Measurements from ENCODE around the gene RHEBL1. TPM values are rescaled to one million over a fixed set of nuclear protein-coding genes. Genes with fewer than 3 reads are reported as not detected.

RHEBL1 gene
- total RNA-seq, 1 experiment from 2014 or later = 2.9 TPM

- H3K9me3 ChIP-seq (ENCODE audit: insufficient read depth, low read depth) = no peaks in the 10 kb centered on the region
- POLR2A ChIA-PET (ENCODE audit: unreplicated experiment) = no interaction called here
- DNase-seq = no peak
- CTCF ChIA-PET = interaction anchor here (0.6 to 1.6 kb wide), 9 partner anchors 21 to 327 kb away, joined by 3 to 8 read pairs (median 5); no protein-coding TSS in a partner anchor
- peaks cover 14% of the 10 kb centered on the region for H3K4me1 ChIP-seq (replicated peaks; ENCODE audit: insufficient read depth)
- peak overlapping the region; percentile 87 for H3K4me2 ChIP-seq
- H3F3A ChIP-seq (ENCODE audit: insufficient read depth, low read depth) = peaks cover 36% of the 10 kb centered on the region
- H2AFZ ChIP-seq = no peak overlapping the region
- no peaks in the 10 kb centered on the region for H3K27me3 ChIP-seq (ENCODE audit: insufficient read depth, low read depth)
- no peaks in the 10 kb centered on the region for H3K36me3 ChIP-seq (ENCODE audit: low read depth)
- H3K4me3 ChIP-seq = peak overlapping the region; percentile 65; the same call in 1 of the 2 replicates
- no TSS peak for BruUV-seq (replicated peaks)
- peaks cover 24% of the 10 kb centered on the region for H3K79me2 ChIP-seq (ENCODE audit: low read depth)
- TF ChIP-seq EZH2 (IDR thresholded peaks at IDR 0.05; ENCODE audit: low read depth) (no peak), CTCF (conservative IDR thresholded peaks at IDR 0.05) (peak; percentile 52)
- no peaks in the 10 kb centered on the region for H4K20me1 ChIP-seq (ENCODE audit: insufficient read depth)
- no peaks in the 10 kb centered on the region for H3K9me2 ChIP-seq (ENCODE audit: insufficient read depth)
- H3K27ac ChIP-seq = peak overlapping the region; percentile 91
- intact Hi-C loops (cut with micrococcal nuclease; ENCODE audit: unreplicated experiment) = loop anchor here (2.0 to 5.0 kb wide), 2 partner anchors 19 to 38 kb away; no protein-coding TSS in a partner anchor
Observed at GRCh38 chr12:49019443-49020324, 50.1 kb downstream of the RHEBL1 start.

GRCh38 chr12:49019120-49019430, 50.7 kb downstream of the RHEBL1 start:
- peaks cover 36% of the 10 kb centered on the region for H3F3A ChIP-seq (ENCODE audit: insufficient read depth, low read depth)
- CTCF ChIA-PET = interaction anchor here (0.6 to 1.6 kb wide), 4 partner anchors 23 to 328 kb away, joined by 3 to 8 read pairs (median 6); no protein-coding TSS in a partner anchor

More at GRCh38 chr12:49019120-49019430, 50.7 kb downstream of the RHEBL1 start:
- DNase-seq = no peak
- POLR2A ChIA-PET (ENCODE audit: unreplicated experiment) = no interaction called here
- peaks cover 29% of the 10 kb centered on the region for H3K79me2 ChIP-seq (ENCODE audit: low read depth)
- H3K9me2 ChIP-seq (ENCODE audit: insufficient read depth) = no peaks in the 10 kb centered on the region
- peak overlapping the region; percentile 65 for H3K4me3 ChIP-seq
- H3K4me1 ChIP-seq (replicated peaks; ENCODE audit: insufficient read depth) = peaks cover 14% of the 10 kb centered on the region
- no peaks in the 10 kb centered on the region for H3K27me3 ChIP-seq (ENCODE audit: insufficient read depth, low read depth)
- no peaks in the 10 kb centered on the region for H3K36me3 ChIP-seq (ENCODE audit: low read depth)
- H3K4me2 ChIP-seq = peak overlapping the region; percentile 87
- BruUV-seq (replicated peaks) = TSS peak; percentile 95
- TF ChIP-seq EZH2 (IDR thresholded peaks at IDR 0.05; ENCODE audit: low read depth) = no peak
- no peak for TF ChIP-seq CTCF (conservative IDR thresholded peaks at IDR 0.05)
- intact Hi-C loops (cut with micrococcal nuclease; ENCODE audit: unreplicated experiment) = loop anchor here (2.0 to 5.0 kb wide), 2 partner anchors 18 to 38 kb away; no protein-coding TSS in a partner anchor
- peak overlapping the region; percentile 91 for H3K27ac ChIP-seq
- H2AFZ ChIP-seq = peak overlapping the region; percentile 86
- H3K9me3 ChIP-seq (ENCODE audit: insufficient read depth, low read depth) = no peaks in the 10 kb centered on the region
- H4K20me1 ChIP-seq (ENCODE audit: insufficient read depth) = no peaks in the 10 kb centered on the region
